ENCODE results near the gene TAF3.

The TAF3 gene

GRCh38 chr10:7813481-7813880, 4.8 kb upstream of the TAF3 start:
- no peak for TF ChIP-seq CTCF (IDR thresholded peaks at IDR 0.05; ENCODE audit: low read depth, low read length)

DNA sequence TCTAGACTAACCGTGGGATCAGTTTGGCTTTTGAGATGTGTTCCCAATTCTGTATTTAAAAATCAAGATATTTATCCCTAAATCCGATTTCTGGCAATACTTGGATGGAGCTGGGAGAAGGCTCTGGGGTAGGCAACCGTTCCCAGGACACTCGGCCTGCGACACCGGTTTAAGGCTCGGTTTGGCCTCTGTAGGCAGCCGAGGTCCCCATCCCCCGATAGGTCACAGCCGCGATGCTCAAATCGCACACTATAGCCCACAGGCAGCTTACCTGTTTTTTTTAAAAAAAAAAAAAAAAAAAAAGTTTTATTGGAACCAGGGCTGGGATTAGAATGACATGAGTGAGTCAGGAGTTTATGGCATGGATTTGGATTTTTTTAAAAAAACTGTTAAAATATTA, 729 bp upstream of the TAF3 start:
- no peak for TF ChIP-seq CTCF (IDR thresholded peaks at IDR 0.05; ENCODE audit: low read depth, low read length)
- peak overlapping the region; percentile 98 for H3K4me3 ChIP-seq (ENCODE audit: low read depth, low read length)

More at GRCh38 chr10:7813481-7813880, 4.8 kb upstream of the TAF3 start:
- no peak overlapping the region for H3K4me3 ChIP-seq (ENCODE audit: low read depth, low read length)

- peak overlapping the region; percentile 98 for H3K4me3 ChIP-seq (ENCODE audit: low read depth, low read length)
- no peak for TF ChIP-seq CTCF (IDR thresholded peaks at IDR 0.05; ENCODE audit: low read depth, low read length)
These were observed 366 bp upstream of the TAF3 start for GRCh38 chr10:7817984-7818294.

- H3K4me3 ChIP-seq (ENCODE audit: low read depth, low read length), result peak overlapping the region; percentile 98
- peak; percentile 19; the same call in 1 of the 2 replicates for TF ChIP-seq CTCF (IDR thresholded peaks at IDR 0.05; ENCODE audit: low read depth, low read length)
These were observed 786 bp downstream of the TAF3 start for GRCh38 chr10:7819121-7819460.

- no peak for TF ChIP-seq CTCF (IDR thresholded peaks at IDR 0.05; ENCODE audit: low read depth, low read length)
These were observed 5.9 kb downstream of the TAF3 start for GRCh38 chr10:7824251-7824650.

GRCh38 chr10:7826971-7827370, 8.7 kb downstream of the TAF3 start:
- H3K4me3 ChIP-seq (ENCODE audit: low read depth, low read length), result no peak overlapping the region
- no peak for TF ChIP-seq CTCF (IDR thresholded peaks at IDR 0.05; ENCODE audit: low read depth, low read length)

More at GRCh38 chr10:7824251-7824650, 5.9 kb downstream of the TAF3 start:
- no peak overlapping the region for H3K4me3 ChIP-seq (ENCODE audit: low read depth, low read length)

GRCh38 chr10:7829289-7829834, 11.1 kb downstream of the TAF3 start:
- no peak for TF ChIP-seq CTCF (IDR thresholded peaks at IDR 0.05; ENCODE audit: low read depth, low read length)
- H3K4me3 ChIP-seq (ENCODE audit: low read depth, low read length), result no peak overlapping the region
